Mesenchymal stem cell (in vitro differentiated cells and primary cell): ENCODE results near the gene TUBB1.

Source experiments
- DNase-seq: peaks from one replicate; pipeline ENCODE4 v3.0.0-alpha.2; 2013
- H2AFZ ChIP-seq: one replicate; pipeline ENCODE4 v1.6.1; 2013; ENCODE audit warnings: low read depth, mild to moderate bottlenecking, control low read depth, inconsistent platforms, low read length, moderate library complexity
- H2AK5ac ChIP-seq: 2 replicates; pipeline ENCODE4 v1.6.1; 2013; ENCODE audit warnings: low read length, moderate library complexity, mild to moderate bottlenecking, inconsistent platforms; ENCODE audit not compliant: severe bottlenecking
- H2BK120ac ChIP-seq: one replicate; pipeline ENCODE4 v1.6.1; 2013; ENCODE audit warnings: low read depth, mild to moderate bottlenecking, inconsistent platforms, low read length, moderate library complexity
- H2BK12ac ChIP-seq, 2 experiments: one replicate each; pipeline ENCODE4 v1.6.1; 2013; ENCODE audit warnings: inconsistent platforms in 2 of 2, low read length in 2 of 2, mild to moderate bottlenecking in 2 of 2, moderate library complexity in 2 of 2, control low read depth in 1 of 2
- H2BK15ac ChIP-seq: one replicate; pipeline ENCODE4 v1.6.1; 2013; ENCODE audit warnings: mild to moderate bottlenecking, low read depth, inconsistent platforms; ENCODE audit not compliant: poor library complexity, severe bottlenecking
- H2BK5ac ChIP-seq: 2 replicates; pipeline ENCODE4 v1.6.1; 2013; ENCODE audit warnings: low read depth, mild to moderate bottlenecking, low read length, control low read depth, inconsistent platforms; ENCODE audit not compliant: poor library complexity, severe bottlenecking
- H3K14ac ChIP-seq, 2 experiments: one replicate each; pipeline ENCODE4 v1.6.1; 2013; ENCODE audit warnings: inconsistent platforms in 2 of 2, low read length in 2 of 2, control low read depth in 1 of 2, mild to moderate bottlenecking in 1 of 2, moderate library complexity in 1 of 2
- H3K18ac ChIP-seq, 2 experiments: one replicate each; pipeline ENCODE4 v1.6.1; 2013; ENCODE audit warnings: inconsistent platforms in 2 of 2, low read length in 2 of 2, control low read depth in 1 of 2, low read depth in 1 of 2, mild to moderate bottlenecking in 1 of 2
- H3K23ac ChIP-seq, 2 experiments: one replicate each; pipeline ENCODE4 v1.6.1; 2013; ENCODE audit warnings: inconsistent platforms in 2 of 2, low read length in 2 of 2, mild to moderate bottlenecking in 2 of 2, moderate library complexity in 2 of 2, control low read depth in 1 of 2
- H3K27ac ChIP-seq: 2 replicates; pipeline ENCODE4 v1.5.1; 2013; ENCODE audit warnings: mild to moderate bottlenecking, moderate library complexity, low read length, control low read depth, inconsistent platforms; ENCODE audit not compliant: poor library complexity, severe bottlenecking
- H3K27me3 ChIP-seq, 2 experiments: 2 replicates each; pipeline versions ENCODE4 v1.6.1 to v1.7.0; 2013; ENCODE audit warnings: low read length in 2 of 2, mild to moderate bottlenecking in 2 of 2, moderate library complexity in 2 of 2, control low read depth in 1 of 2, inconsistent platforms in 1 of 2; ENCODE audit not compliant: control insufficient read depth in 1 of 2, insufficient read depth in 1 of 2
- H3K36me3 ChIP-seq, 2 experiments: 2 replicates each; pipeline versions ENCODE4 v1.6.1 to v1.7.0; 2013; ENCODE audit warnings: low read length in 2 of 2, control low read depth in 1 of 2, inconsistent platforms in 1 of 2, low read depth in 1 of 2, mild to moderate bottlenecking in 1 of 2; ENCODE audit not compliant: insufficient read depth in 2 of 2, control insufficient read depth in 1 of 2
- H3K4ac ChIP-seq, 2 experiments: one replicate each; pipeline ENCODE4 v1.6.1; 2013; ENCODE audit warnings: inconsistent platforms in 2 of 2, low read length in 2 of 2, mild to moderate bottlenecking in 2 of 2, moderate library complexity in 2 of 2, control low read depth in 1 of 2, low read depth in 1 of 2
- H3K4me1 ChIP-seq: 2 replicates; pipeline ENCODE4 v1.6.1; 2013; ENCODE audit warnings: low read depth, low read length, control low read depth; ENCODE audit not compliant: control insufficient read depth, insufficient read depth
- H3K4me2 ChIP-seq: 2 replicates; pipeline ENCODE4 v1.6.1; 2013; ENCODE audit warnings: low read length, mild to moderate bottlenecking, inconsistent platforms; ENCODE audit not compliant: poor library complexity, severe bottlenecking
- H3K4me3 ChIP-seq, 2 experiments: 2 replicates each; pipeline versions ENCODE4 v1.5.1 to v1.7.0; 2013; ENCODE audit warnings: low read length in 2 of 2, mild to moderate bottlenecking in 2 of 2, control low read depth in 1 of 2, low read depth in 1 of 2; ENCODE audit not compliant: insufficient read depth in 1 of 2
- H3K79me1 ChIP-seq: replicated peaks from 2 replicates; pipeline ENCODE4 v1.6.1; 2013; ENCODE audit warnings: mild to moderate bottlenecking, control low read depth, low read length, inconsistent platforms; ENCODE audit not compliant: poor library complexity, severe bottlenecking
- H3K9ac ChIP-seq: 2 replicates; pipeline ENCODE4 v1.7.0; 2013; ENCODE audit warnings: mild to moderate bottlenecking, low read length, moderate library complexity
- H3K9me3 ChIP-seq: 2 replicates; pipeline ENCODE4 v1.7.0; 2013; ENCODE audit warnings: mild to moderate bottlenecking, low read length; ENCODE audit not compliant: control insufficient read depth
- H4K8ac ChIP-seq: one replicate; pipeline ENCODE4 v1.6.1; 2013; ENCODE audit warnings: inconsistent platforms, mild to moderate bottlenecking, low read length, moderate library complexity
- H4K91ac ChIP-seq: one replicate; pipeline ENCODE4 v1.6.1; 2013; ENCODE audit warnings: mild to moderate bottlenecking, low read length, inconsistent platforms
- WGBS: methylation state at CpG from one replicate; pipeline ENCODE4 v1.1.7; 2013; ENCODE audit warnings: mixed read lengths; 5-methylcytosine and 5-hydroxymethylcytosine counted together

Gene TUBB1

DNA sequence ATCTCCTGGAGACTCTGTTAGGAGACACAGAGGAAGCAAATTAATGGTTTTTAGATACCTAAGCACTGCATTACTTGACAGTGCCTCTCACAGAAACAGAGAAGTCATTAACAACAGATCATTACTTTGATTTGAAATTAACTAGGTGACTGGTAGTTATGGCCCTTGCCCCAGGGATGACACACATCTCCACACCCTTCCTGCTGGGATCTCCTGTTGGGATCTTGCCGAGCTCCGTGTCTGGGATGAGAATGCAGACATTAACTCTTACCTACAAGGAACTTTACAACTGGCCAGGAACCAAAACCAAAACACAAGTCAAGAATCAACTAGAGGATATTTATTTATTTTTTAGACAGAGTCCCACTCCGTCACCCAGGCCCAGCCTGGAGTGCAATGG lies 25.6 kb downstream of the TUBB1 start:
- Histone ChIP-seq H3K36me3 (peaks cover 0 to 11% of the 10 kb centered on the region in 2 experiments), H3K27me3 (peaks cover 0 to 4% of the 10 kb centered on the region in 2 experiments), H3K23ac (no peak overlapping the region), H3K14ac (no peak overlapping the region), H2AK5ac (no peak overlapping the region), H3K4me2 (no peak overlapping the region), H3K79me1 (no peaks in the 10 kb centered on the region), H3K27ac (no peak overlapping the region), H3K4ac (no peak overlapping the region), H3K4me1 (peaks cover 5% of the 10 kb centered on the region), H2AFZ (no peak overlapping the region), H4K91ac (no peak overlapping the region), H3K18ac (no peak overlapping the region), H3K9ac (no peak overlapping the region), H2BK12ac (no peak overlapping the region), H4K8ac (no peak overlapping the region), H2BK5ac (no peak overlapping the region), H2BK15ac (no peak overlapping the region), H2BK120ac (no peak overlapping the region), H3K4me3 (no peak overlapping the region), H3K9me3 (no peaks in the 10 kb centered on the region)
- WGBS: 74% methylated on average over 3 of the region's 3 CpGs
- no peak for DNase-seq

GRCh38 chr20:59046862-59047261 lies 27.6 kb downstream of the TUBB1 start:
- peaks cover 7 to 11% of the 10 kb centered on the region in 2 experiments for H3K27me3 ChIP-seq
- no peaks in the 10 kb centered on the region for H3K36me3 ChIP-seq
- H2BK120ac ChIP-seq: no peak overlapping the region
- H3K4me2 ChIP-seq: no peak overlapping the region
- H3K27ac ChIP-seq: no peak overlapping the region
- no peak overlapping the region for H3K14ac ChIP-seq
- 97% methylated on average over 3 of the region's 3 CpGs for WGBS
- no peak for DNase-seq
- H4K8ac ChIP-seq: no peak overlapping the region
- H3K9ac ChIP-seq: no peak overlapping the region
- H3K23ac ChIP-seq: no peak overlapping the region
- H3K4ac ChIP-seq: no peak overlapping the region
- no peak overlapping the region for H2BK5ac ChIP-seq
- no peaks in the 10 kb centered on the region for H3K79me1 ChIP-seq
- H2BK12ac ChIP-seq: no peak overlapping the region
- peaks cover 5% of the 10 kb centered on the region for H3K4me1 ChIP-seq
- H4K91ac ChIP-seq: no peak overlapping the region
- H3K9me3 ChIP-seq: no peaks in the 10 kb centered on the region
- no peak overlapping the region for H3K18ac ChIP-seq
- no peak overlapping the region for H2AFZ ChIP-seq
- H2AK5ac ChIP-seq: no peak overlapping the region
- no peak overlapping the region for H2BK15ac ChIP-seq
- H3K4me3 ChIP-seq: no peak overlapping the region

DNA sequence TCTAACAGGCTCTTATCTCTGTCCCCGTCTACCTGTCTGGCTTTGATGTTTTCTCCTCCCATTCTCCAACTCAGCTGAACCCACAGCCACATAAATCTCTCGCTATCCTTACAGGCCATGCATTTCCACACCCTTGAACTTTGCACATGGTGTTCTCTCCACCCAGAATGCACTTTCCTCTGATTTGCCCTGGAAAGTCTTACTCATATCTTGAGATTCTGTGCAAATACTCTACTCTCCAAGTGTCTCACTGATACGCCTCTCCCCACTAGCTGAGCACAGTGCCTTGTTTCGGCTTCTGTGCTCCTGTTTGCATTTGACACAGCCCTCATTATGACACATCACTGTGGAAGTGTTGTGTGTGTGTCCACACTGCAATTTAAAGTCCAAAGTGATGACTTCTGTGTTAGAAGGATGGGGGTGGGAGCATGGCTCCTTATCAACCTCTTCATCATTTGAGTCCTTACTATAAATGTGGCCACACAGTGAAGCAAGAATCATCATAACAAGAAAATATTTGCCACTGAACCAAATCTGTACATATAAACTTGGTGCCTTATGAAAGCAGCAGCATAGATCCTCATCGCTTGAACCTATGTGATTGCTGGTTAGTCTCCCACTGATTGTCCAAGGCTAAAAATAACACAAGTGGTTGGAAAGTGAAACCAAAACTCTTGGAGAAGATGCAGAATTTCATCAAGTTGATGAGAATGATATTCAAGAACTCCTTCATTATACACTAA lies 28.9 kb downstream of the TUBB1 start:
- H2AFZ ChIP-seq: no peak overlapping the region
- 79% methylated on average over 5 of the region's 5 CpGs for WGBS
- H3K27me3 ChIP-seq: peaks cover 7 to 13% of the 10 kb centered on the region in 2 experiments
- H3K4me3 ChIP-seq: peak overlapping the region in 1 of 2 experiments; percentile 73
- peaks cover 2% of the 10 kb centered on the region for H3K4me1 ChIP-seq
- DNase-seq: peak; percentile 67
- H3K18ac ChIP-seq: no peak overlapping the region
- H3K36me3 ChIP-seq: no peaks in the 10 kb centered on the region
- H3K9ac ChIP-seq: peak overlapping the region; percentile 60
- H2BK5ac ChIP-seq: no peak overlapping the region
- no peak overlapping the region for H4K91ac ChIP-seq
- H3K27ac ChIP-seq: no peak overlapping the region
- no peak overlapping the region for H3K14ac ChIP-seq
- no peak overlapping the region for H4K8ac ChIP-seq
- H2BK15ac ChIP-seq: no peak overlapping the region
- H2AK5ac ChIP-seq: no peak overlapping the region
- H3K4ac ChIP-seq: no peak overlapping the region
- H3K4me2 ChIP-seq: no peak overlapping the region
- H3K9me3 ChIP-seq: no peaks in the 10 kb centered on the region
- no peak overlapping the region for H3K23ac ChIP-seq
- no peaks in the 10 kb centered on the region for H3K79me1 ChIP-seq
- H2BK12ac ChIP-seq: no peak overlapping the region
- H2BK120ac ChIP-seq: no peak overlapping the region

DNA sequence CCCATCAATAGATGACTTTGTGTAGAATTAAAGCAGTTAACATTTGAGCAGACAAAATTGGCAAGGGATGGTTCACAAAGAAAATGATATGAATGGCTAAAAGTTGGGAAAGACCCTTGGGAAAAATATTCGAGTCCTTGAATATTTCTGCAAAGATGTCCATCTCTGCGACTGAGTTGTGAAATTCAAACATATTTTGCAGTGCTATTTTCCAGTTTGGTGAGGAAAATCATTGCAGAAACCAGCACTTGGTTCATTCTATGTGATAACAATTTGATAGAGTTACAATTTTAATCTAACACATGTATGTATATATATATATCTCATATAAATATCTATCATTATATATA lies 29.4 kb downstream of the TUBB1 start:
- H3K27ac ChIP-seq: no peak overlapping the region
- no peak overlapping the region for H4K8ac ChIP-seq
- no peak overlapping the region for H3K4ac ChIP-seq
- H3K9me3 ChIP-seq: no peaks in the 10 kb centered on the region
- H3K36me3 ChIP-seq: no peaks in the 10 kb centered on the region
- H3K79me1 ChIP-seq: no peaks in the 10 kb centered on the region
- no peaks in the 10 kb centered on the region for H3K4me1 ChIP-seq
- WGBS: 75% methylated on average over 2 of the region's 2 CpGs
- no peak for DNase-seq
- no peak overlapping the region for H2BK120ac ChIP-seq
- H2BK15ac ChIP-seq: no peak overlapping the region
- H2AK5ac ChIP-seq: no peak overlapping the region
- H2BK12ac ChIP-seq: no peak overlapping the region
- no peak overlapping the region for H2AFZ ChIP-seq
- H3K18ac ChIP-seq: no peak overlapping the region
- no peak overlapping the region for H3K4me2 ChIP-seq
- no peak overlapping the region for H3K14ac ChIP-seq
- H3K23ac ChIP-seq: no peak overlapping the region
- H2BK5ac ChIP-seq: no peak overlapping the region
- peak overlapping the region; percentile 60 for H3K9ac ChIP-seq
- H3K27me3 ChIP-seq: peaks cover 7 to 13% of the 10 kb centered on the region in 2 experiments
- H4K91ac ChIP-seq: no peak overlapping the region
- H3K4me3 ChIP-seq: peak overlapping the region in 1 of 2 experiments; percentile 73
